Smooth muscle cell (in vitro differentiated cells): ENCODE measurements around the gene CAST. TPM values are rescaled to one million over a fixed set of nuclear protein-coding genes. Genes with fewer than 3 reads are reported as not detected.

Experiments
- DNase-seq: peaks from one replicate; lab custom pipeline; 2025; ENCODE audit not compliant: unreplicated experiment; lab: John Stamatoyannopoulos, UW
- H2AFZ ChIP-seq: fragments of 200-600 bp; sonication (generic); 2 replicates; pipeline ENCODE4 v1.6.0; 2016; ENCODE audit warnings: antibody characterized with exemption, low read depth, mild to moderate bottlenecking
- H3F3A ChIP-seq: fragments of 200-600 bp; sonication (generic); 2 replicates; pipeline ENCODE4 v1.6.0; 2017; ENCODE audit warnings: antibody characterized with exemption, low read depth
- H3K27ac ChIP-seq: fragments of 200-600 bp; sonication (generic); 2 replicates; pipeline ENCODE4 v1.5.1; 2016; ENCODE audit warnings: low read depth, mild to moderate bottlenecking
- H3K27me3 ChIP-seq: fragments of 200-600 bp; sonication (generic); 2 replicates; pipeline ENCODE4 v1.6.1; 2016; ENCODE audit warnings: low read depth, mild to moderate bottlenecking
- H3K36me3 ChIP-seq: fragments of 200-600 bp; sonication (generic); 2 replicates; pipeline ENCODE4 v1.5.1; 2016; ENCODE audit warnings: low read depth
- H3K4me1 ChIP-seq: fragments of 200-600 bp; sonication (generic); 2 replicates; pipeline ENCODE4 v1.5.1; 2016; ENCODE audit warnings: low read depth
- H3K4me2 ChIP-seq: fragments of 200-600 bp; sonication (generic); 2 replicates; pipeline ENCODE4 v1.6.0; 2016; ENCODE audit warnings: mild to moderate bottlenecking
- H3K4me3 ChIP-seq: fragments of 200-600 bp; sonication (generic); 2 replicates; pipeline ENCODE4 v1.5.1; 2016; ENCODE audit warnings: mild to moderate bottlenecking
- H3K79me2 ChIP-seq: fragments of 200-600 bp; sonication (generic); 2 replicates; pipeline ENCODE4 v1.6.0; 2016; ENCODE audit warnings: low read depth, mild to moderate bottlenecking
- H3K9ac ChIP-seq: fragments of 200-600 bp; sonication (generic); 2 replicates; pipeline ENCODE4 v1.6.0; 2016; ENCODE audit warnings: low read depth
- H3K9me3 ChIP-seq: fragments of 200-600 bp; sonication (generic); replicated peaks from 2 replicates; pipeline ENCODE4 v1.5.1; 2016; ENCODE audit warnings: low read depth
- H4K20me1 ChIP-seq: fragments of 200-600 bp; sonication (generic); 2 replicates; pipeline ENCODE4 v1.6.0; 2016; ENCODE audit warnings: low read depth
- WGBS: methylation state at CpG from one replicate; pipeline ENCODE4 v1.1.7; 2016; ENCODE audit warnings: low lambda C conversion rate; 5-methylcytosine and 5-hydroxymethylcytosine counted together
- polyA plus RNA-seq: library from polyadenylated mRNA; unstranded; fragments of >200 nt; fragmentation: Nextera tagmentation; extraction: Ambion mirVana; gene quantifications from 2 replicates; pipeline ENCODE4 v1.2.1, GENCODE V29; 2016
- total RNA-seq: library from RNA; depleted of rRNA; stranded (reverse); fragments of >200 nt; gene quantifications from 2 replicates; pipeline ENCODE4 v1.2.3, GENCODE V29; 2014
- TF ChIP-seq, protein P1 (sequence below): fragments of 200-600 bp; sonication (generic); IDR thresholded peaks from 2 replicates; pipeline ENCODE4 v1.5.1; 2017; ENCODE audit warnings: borderline replicate concordance, mild to moderate bottlenecking, antibody characterized with exemption; ENCODE audit not compliant: insufficient read depth, poor library complexity, severe bottlenecking

The CAST gene
- total and polyA plus RNA-seq, 2 experiments from 2014 or later: 76.2 to 189 TPM

DNA sequence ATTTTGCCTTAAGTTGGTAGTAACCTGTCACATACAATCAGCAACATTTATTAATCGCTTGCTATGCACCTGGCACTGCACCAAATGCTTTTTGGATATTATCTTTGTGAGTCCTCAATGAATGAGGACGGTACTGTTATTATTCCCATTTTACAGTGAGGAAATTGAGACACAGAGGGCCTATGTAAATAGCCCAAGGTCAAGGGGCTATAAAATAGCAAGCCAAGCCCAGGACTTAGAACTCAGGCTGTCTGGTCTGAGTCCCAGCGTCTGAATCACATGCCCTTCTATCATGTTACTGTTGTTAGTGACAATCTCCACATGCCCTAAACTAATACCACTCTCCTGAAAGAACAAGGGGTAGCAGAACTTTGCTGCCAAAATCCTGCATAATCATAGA, 85.5 kb downstream of the CAST start:
- H3K4me3 ChIP-seq: no peak overlapping the region
- no peaks in the 10 kb centered on the region for H3K79me2 ChIP-seq
- peaks cover 2% of the 10 kb centered on the region for H3K36me3 ChIP-seq
- no peak overlapping the region for H3K9ac ChIP-seq
- H3K27ac ChIP-seq: peak overlapping the region; percentile 79
- H4K20me1 ChIP-seq: no peaks in the 10 kb centered on the region
- H3F3A ChIP-seq: peaks cover 63% of the 10 kb centered on the region
- H3K27me3 ChIP-seq: no peaks in the 10 kb centered on the region
- WGBS: 46% methylated on average over 3 of the region's 3 CpGs
- H2AFZ ChIP-seq: no peak overlapping the region
- no peaks in the 10 kb centered on the region for H3K9me3 ChIP-seq
- H3K4me1 ChIP-seq: no peaks in the 10 kb centered on the region
- no peak overlapping the region for H3K4me2 ChIP-seq
- no peak for DNase-seq
- TF ChIP-seq, protein P1, sequence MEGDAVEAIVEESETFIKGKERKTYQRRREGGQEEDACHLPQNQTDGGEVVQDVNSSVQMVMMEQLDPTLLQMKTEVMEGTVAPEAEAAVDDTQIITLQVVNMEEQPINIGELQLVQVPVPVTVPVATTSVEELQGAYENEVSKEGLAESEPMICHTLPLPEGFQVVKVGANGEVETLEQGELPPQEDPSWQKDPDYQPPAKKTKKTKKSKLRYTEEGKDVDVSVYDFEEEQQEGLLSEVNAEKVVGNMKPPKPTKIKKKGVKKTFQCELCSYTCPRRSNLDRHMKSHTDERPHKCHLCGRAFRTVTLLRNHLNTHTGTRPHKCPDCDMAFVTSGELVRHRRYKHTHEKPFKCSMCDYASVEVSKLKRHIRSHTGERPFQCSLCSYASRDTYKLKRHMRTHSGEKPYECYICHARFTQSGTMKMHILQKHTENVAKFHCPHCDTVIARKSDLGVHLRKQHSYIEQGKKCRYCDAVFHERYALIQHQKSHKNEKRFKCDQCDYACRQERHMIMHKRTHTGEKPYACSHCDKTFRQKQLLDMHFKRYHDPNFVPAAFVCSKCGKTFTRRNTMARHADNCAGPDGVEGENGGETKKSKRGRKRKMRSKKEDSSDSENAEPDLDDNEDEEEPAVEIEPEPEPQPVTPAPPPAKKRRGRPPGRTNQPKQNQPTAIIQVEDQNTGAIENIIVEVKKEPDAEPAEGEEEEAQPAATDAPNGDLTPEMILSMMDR: no peak

DNA sequence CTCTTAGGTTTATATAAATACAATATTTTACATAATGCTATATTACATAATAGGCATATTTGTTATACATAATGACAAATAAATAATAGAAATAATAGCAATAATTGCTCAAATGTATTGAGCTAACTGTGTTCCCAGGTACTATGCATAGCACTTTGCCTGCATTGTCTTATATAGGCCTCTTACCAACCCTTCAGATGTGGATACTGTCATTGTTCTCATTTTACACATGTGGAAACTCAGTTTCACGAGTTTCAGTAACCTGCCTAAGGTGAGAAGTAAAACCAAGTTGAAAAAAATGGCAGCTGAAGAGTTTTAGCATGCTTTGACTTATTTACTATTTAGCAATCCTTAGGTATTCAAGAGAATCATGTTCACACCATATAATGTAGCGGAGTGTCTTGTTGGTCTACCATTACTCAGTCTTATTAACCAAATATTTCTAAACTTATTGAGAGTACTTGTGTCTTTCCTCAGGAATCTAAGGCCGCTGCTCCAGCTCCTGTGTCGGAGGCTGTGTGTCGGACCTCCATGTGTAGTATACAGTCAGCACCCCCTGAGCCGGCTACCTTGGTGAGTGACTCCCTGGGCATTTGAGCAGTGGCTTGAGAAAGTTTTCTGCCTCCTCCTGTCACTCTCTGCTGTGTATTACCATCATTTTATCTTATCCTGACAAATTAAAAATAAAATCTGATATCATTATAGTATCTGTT, 88.1 kb downstream of the CAST start:
- Histone ChIP-seq H2AFZ (no peak overlapping the region), H3K4me3 (no peak overlapping the region), H3K9ac (no peak overlapping the region), H3F3A (peaks cover 39% of the 10 kb centered on the region), H3K36me3 (peaks cover 12% of the 10 kb centered on the region), H3K4me1 (no peaks in the 10 kb centered on the region), H3K4me2 (no peak overlapping the region), H4K20me1 (no peaks in the 10 kb centered on the region), H3K27ac (no peak overlapping the region), H3K79me2 (no peaks in the 10 kb centered on the region), H3K27me3 (no peaks in the 10 kb centered on the region), H3K9me3 (no peaks in the 10 kb centered on the region)
- WGBS: 96% methylated on average over 6 of the region's 6 CpGs
- TF ChIP-seq, protein P1: no peak
- DNase-seq: no peak

DNA sequence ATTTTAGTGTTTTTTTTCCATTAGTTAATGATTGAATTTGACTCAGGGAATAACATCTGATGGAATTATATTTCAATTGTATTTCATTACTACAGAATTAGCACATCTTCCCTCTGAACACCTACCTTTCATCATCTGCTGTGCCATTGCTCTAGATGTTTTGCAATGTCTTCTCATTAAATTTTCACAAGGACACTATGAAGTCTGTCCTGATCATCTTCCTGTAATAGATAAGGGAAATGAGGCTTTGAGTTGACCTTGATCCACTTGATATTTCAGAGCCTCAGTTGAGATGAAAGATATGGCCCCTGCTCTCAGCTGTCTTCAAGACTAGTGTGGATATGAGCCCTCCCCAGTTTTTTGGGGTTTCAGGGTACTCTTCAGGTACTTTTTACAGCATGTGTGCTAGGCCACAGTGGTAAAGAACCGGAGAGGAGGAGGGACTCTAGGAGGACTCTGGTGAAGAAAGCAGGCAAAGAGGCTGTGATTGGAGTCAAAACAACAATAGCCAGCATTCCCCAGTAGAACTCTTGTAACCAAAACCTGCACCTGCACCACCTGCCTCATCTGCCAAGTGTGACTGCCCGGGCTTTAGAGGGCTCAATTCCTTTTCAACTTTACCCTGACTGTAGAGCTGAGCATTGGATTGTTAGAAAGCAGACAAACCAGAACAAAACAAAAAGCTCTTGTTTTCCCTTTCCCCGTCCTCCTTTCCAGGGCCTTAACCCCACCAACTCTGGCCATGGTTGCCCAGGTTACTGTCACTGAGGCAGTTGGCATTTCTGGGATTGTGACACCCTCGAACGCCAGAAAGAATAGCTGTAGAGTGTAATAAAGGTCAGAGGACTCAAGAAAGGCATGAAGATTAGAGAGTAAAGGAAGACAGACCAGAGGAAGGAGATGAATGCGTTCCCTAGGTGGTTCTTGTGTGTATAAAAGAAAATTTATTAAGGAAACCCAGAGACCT, 89.3 kb downstream of the CAST start:
- H3K79me2 ChIP-seq: no peaks in the 10 kb centered on the region
- H3K4me2 ChIP-seq: no peak overlapping the region
- DNase-seq: no peak
- WGBS: 84% methylated on average over 6 of the region's 6 CpGs
- H4K20me1 ChIP-seq: no peaks in the 10 kb centered on the region
- H3F3A ChIP-seq: peaks cover 33% of the 10 kb centered on the region
- H3K27ac ChIP-seq: no peak overlapping the region
- H3K27me3 ChIP-seq: no peaks in the 10 kb centered on the region
- TF ChIP-seq, protein P1: no peak
- H3K9me3 ChIP-seq: no peaks in the 10 kb centered on the region
- H3K36me3 ChIP-seq: peaks cover 13% of the 10 kb centered on the region
- H3K4me1 ChIP-seq: no peaks in the 10 kb centered on the region
- no peak overlapping the region for H2AFZ ChIP-seq
- H3K4me3 ChIP-seq: no peak overlapping the region
- H3K9ac ChIP-seq: no peak overlapping the region
